GM12878 (cell line): ENCODE results near the gene DCC. TPM values are rescaled to one million over a fixed set of nuclear protein-coding genes. Genes with fewer than 3 reads are reported as not detected.

Experiments used
- CBFB ChIP-seq: IDR thresholded peaks from 2 replicates; pipeline ENCODE4 v1.6.1; 2016; ENCODE audit warnings: antibody characterized with exemption, low read depth
- CBX5 ChIP-seq: sonication (generic); IDR thresholded peaks from 2 replicates; pipeline ENCODE4 v1.6.1; 2016; ENCODE audit warnings: low read depth, moderate library complexity, mild to moderate bottlenecking, inconsistent platforms
- CREB1 ChIP-seq: IDR thresholded peaks from 2 replicates; pipeline ENCODE4 v1.6.1; 2012; ENCODE audit warnings: low read depth, mild to moderate bottlenecking, inconsistent platforms
- NRF1 ChIP-seq: conservative IDR thresholded peaks from 2 replicates; pipeline ENCODE4 v1.6.1; 2011; ENCODE audit warnings: mild to moderate bottlenecking, low read depth, low read length, improper control_type of control experiment
- PRDM15 ChIP-seq: fragments of 450-650 bp; formaldehyde crosslinking; IDR thresholded peaks from 2 replicates; pipeline ENCODE4 v1.4.0; 2020; ENCODE audit warnings: mild to moderate bottlenecking, moderate library complexity
- SMAD1 ChIP-seq: fragments of 450-650 bp; IDR thresholded peaks from 2 replicates; pipeline ENCODE4 v1.6.1; 2018; ENCODE audit warnings: mild to moderate bottlenecking, low read depth; ENCODE audit not compliant: partially characterized antibody
- SUZ12 ChIP-seq: fragments of 200-600 bp; sonication (generic); IDR thresholded peaks from one replicate; pipeline ENCODE4 v1.6.1; 2018; ENCODE audit warnings: antibody characterized with exemption, mild to moderate bottlenecking; ENCODE audit not compliant: unreplicated experiment
- ZBTB40 ChIP-seq: fragments of 450-650 bp; IDR thresholded peaks from 2 replicates; pipeline ENCODE4 v1.6.1; 2016; ENCODE audit warnings: mild to moderate bottlenecking, moderate library complexity, borderline replicate concordance
- polyA plus RNA-seq, 11 experiments: library from polyadenylated mRNA; depleted of rRNA in 4 of 11; unstranded in 6 of 11; stranded (reverse) in 5 of 11; fragments of >200 nt; fragmentation: Nextera tagmentation in 4 of 11; fragmentation: Illumina TruSeq in 1 of 11; extraction: Ambion mirVana in 4 of 11; extraction: Trizol in 1 of 11; gene quantifications; 1 replicate in 1 of 11; 2 replicates in 10 of 11; pipeline versions ENCODE4 v1.2.1 to v1.2.3, GENCODE V29; 2011 to 2016; ENCODE audit warnings: inconsistent platforms in 2 of 11, missing spikeins in 2 of 11, low read depth in 1 of 11
- total RNA-seq, 4 experiments: library from RNA; depleted of rRNA in 3 of 4; stranded (reverse); fragments of >200 nt in 3 of 4; fragmentation: Illumina TruSeq in 1 of 4; extraction: Trizol in 1 of 4; gene quantifications; 2 replicates each; pipeline versions ENCODE4 v1.2.1 to v1.2.3, GENCODE V29; 2013 to 2021

The DCC gene
- total and polyA plus RNA-seq, 10 of the 15 experiments (the other 5 are each of a cell fraction or from before 2014, with no cell fraction given) = 0.01 TPM; not detected in 9

GRCh38 chr18:52897611-52898484 lies 557.9 kb downstream of the DCC start (continued):
- TF ChIP-seq ZBTB40 (no peak), PRDM15 (CRISPR knock-in tag) (no peak), CBFB (no peak), CBX5 (no peak), CREB1 (no peak), NRF1 (no peak), SUZ12 (no peak), SMAD1 (no peak)
